Activated CD4-positive, alpha-beta memory T cell treated with anti-CD3 and anti-CD28 coated beads, Interleukin-2, amount 10 ng/mL, durations not matched to agents 7 days and 5 days (primary cell): ENCODE measurements around the gene RMI1. TPM values are rescaled to one million over a fixed set of nuclear protein-coding genes. Genes with fewer than 3 reads are reported as not detected.

ENCODE experiments used
- CTCF ChIA-PET: fragments of 350-600 bp; sonication (Branson Sonifier 250); formaldehyde crosslinking; loops from one replicate; lab custom pipeline; 2021; ENCODE audit warnings: antibody characterized with exemption, inconsistent platforms; lab: Charles Lee
- POLR2A ChIA-PET: fragments of 350-600 bp; sonication (Branson Sonifier 250); formaldehyde crosslinking; loops from one replicate; lab custom pipeline; 2021; ENCODE audit warnings: antibody characterized with exemption; lab: Charles Lee
- DNase-seq: peaks from one replicate; pipeline ENCODE4 v3.0.0-alpha.2; 2020
- H3K27ac Mint-ChIP-seq: one replicate; pipeline ENCODE4 v1.8.0; 2021; ENCODE audit warnings: mild to moderate bottlenecking, mixed read lengths
- H3K27me3 Mint-ChIP-seq: one replicate; pipeline ENCODE4 v1.8.0; 2021; ENCODE audit warnings: mixed read lengths
- H3K36me3 Mint-ChIP-seq: one replicate; pipeline ENCODE4 v1.8.0; 2021; ENCODE audit warnings: low read depth, mixed read lengths
- H3K4me1 Mint-ChIP-seq: one replicate; pipeline ENCODE4 v1.8.0; 2021; ENCODE audit warnings: mixed read lengths
- H3K4me3 Mint-ChIP-seq: one replicate; pipeline ENCODE4 v1.8.0; 2021; ENCODE audit warnings: mild to moderate bottlenecking, mixed read lengths
- H3K9me3 Mint-ChIP-seq: one replicate; pipeline ENCODE4 v1.8.0; 2021; ENCODE audit warnings: mixed read lengths
- total RNA-seq, 2 experiments: library from RNA; stranded (reverse); gene quantifications; one replicate each; pipeline ENCODE4 v1.2.3, GENCODE V29; 2021

The RMI1 gene
- total RNA-seq, 2 experiments from 2014 or later = 22.1 to 22.4 TPM

DNA sequence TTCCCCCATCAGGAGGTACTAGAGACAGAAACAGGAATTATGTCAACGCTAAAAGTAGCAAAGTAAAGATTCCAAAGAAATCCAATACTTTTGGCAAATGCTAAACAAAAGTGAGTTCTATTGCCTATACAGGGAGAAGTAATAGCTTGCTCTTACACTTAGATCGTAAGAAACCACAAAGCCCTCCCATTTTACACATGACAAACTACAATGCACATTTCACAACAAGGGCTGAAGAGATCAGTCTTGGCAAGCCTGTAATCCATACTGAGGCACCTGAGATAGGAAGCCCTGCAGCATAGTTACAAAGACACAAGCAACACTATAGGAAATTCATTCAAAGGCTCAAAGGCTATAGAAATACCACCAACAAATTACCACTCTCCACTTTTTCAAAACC is 8.3 kb upstream of the RMI1 start:
- no peak overlapping the region for H3K27ac Mint-ChIP-seq
- no peaks in the 10 kb centered on the region for H3K9me3 Mint-ChIP-seq
- H3K36me3 Mint-ChIP-seq = peaks cover 91% of the 10 kb centered on the region
- POLR2A ChIA-PET = interaction anchor here (1.5 to 4.1 kb wide), 4 partner anchors 8 to 264 kb away, joined by 3 to 30 read pairs (median 24); partner anchors contain the start of genes HNRNPK, RMI1 and UBQLN1
- H3K4me1 Mint-ChIP-seq = peaks cover 50% of the 10 kb centered on the region
- no peak overlapping the region for H3K4me3 Mint-ChIP-seq
- DNase-seq = no peak
- CTCF ChIA-PET = interaction anchor here (1.3 kb wide), 1 partner anchor 10 kb away, joined by 4 read pairs; no protein-coding TSS in a partner anchor
- no peaks in the 10 kb centered on the region for H3K27me3 Mint-ChIP-seq

DNA sequence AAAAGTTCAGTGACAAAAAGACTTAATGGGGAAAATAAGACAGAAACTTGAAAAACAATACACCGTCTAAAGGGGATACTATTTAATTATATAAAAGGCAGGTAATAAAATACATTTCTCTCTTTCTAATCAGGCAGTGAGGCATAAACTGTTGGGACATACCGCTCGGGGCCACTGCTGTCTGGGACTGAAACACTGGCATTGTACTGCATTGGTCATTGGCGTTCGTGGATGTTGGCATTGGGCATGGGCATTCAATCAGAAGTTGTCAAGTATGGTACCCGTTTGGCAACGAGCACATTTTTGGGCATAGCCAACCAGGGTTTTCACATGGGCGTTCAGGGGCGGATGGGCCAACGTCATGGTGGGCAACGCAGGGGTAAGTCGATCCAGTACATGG is 5.3 kb upstream of the RMI1 start:
- no peak for DNase-seq
- no peak overlapping the region for H3K4me3 Mint-ChIP-seq
- H3K27ac Mint-ChIP-seq = no peak overlapping the region
- H3K36me3 Mint-ChIP-seq = peaks cover 87% of the 10 kb centered on the region
- ChIA-PET CTCF (interaction anchor here (0.5 kb wide), 1 partner anchor 325 kb away, joined by 3 read pairs; no protein-coding TSS in a partner anchor), POLR2A (interaction anchor here (1.9 to 2.5 kb wide), 2 partner anchors 8 to 12 kb away, joined by 6 to 13 read pairs; no protein-coding TSS in a partner anchor)
- no peaks in the 10 kb centered on the region for H3K9me3 Mint-ChIP-seq
- H3K4me1 Mint-ChIP-seq = peaks cover 55% of the 10 kb centered on the region
- no peaks in the 10 kb centered on the region for H3K27me3 Mint-ChIP-seq

DNA sequence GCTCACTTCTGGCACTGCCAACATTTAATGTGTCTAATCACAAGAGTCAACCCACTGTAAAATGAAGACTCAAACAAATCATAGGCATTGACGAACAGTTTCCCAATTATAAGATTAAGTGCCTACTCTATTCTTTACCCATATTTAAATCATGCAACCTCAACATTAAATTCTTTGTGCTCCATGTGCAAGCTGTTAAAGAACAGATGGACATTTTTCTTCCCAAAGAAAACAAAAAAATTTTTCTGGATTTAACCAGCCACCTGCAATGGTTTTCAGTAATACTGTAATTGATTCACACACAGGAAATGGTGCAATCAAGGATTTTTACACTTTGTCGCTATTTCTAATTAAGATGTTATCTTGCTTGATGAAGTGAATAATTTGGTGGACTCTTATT is 4.2 kb upstream of the RMI1 start:
- H3K27me3 Mint-ChIP-seq = no peaks in the 10 kb centered on the region
- no peak for DNase-seq
- CTCF ChIA-PET = no interaction called here
- POLR2A ChIA-PET = interaction anchor here (0.7 to 2.5 kb wide), 4 partner anchors 9 to 20 kb away, joined by 3 to 13 read pairs (median 6); a partner anchor contains a TSS
- H3K27ac Mint-ChIP-seq = no peak overlapping the region
- peaks cover 82% of the 10 kb centered on the region for H3K36me3 Mint-ChIP-seq
- no peaks in the 10 kb centered on the region for H3K9me3 Mint-ChIP-seq
- H3K4me3 Mint-ChIP-seq = no peak overlapping the region
- H3K4me1 Mint-ChIP-seq = peaks cover 55% of the 10 kb centered on the region

GRCh38 chr9:83977196-83977595 is 3.4 kb upstream of the RMI1 start:
- Mint-ChIP-seq H3K9me3 (no peaks in the 10 kb centered on the region), H3K27me3 (no peaks in the 10 kb centered on the region), H3K4me1 (peaks cover 56% of the 10 kb centered on the region), H3K4me3 (peak overlapping the region; percentile 97), H3K27ac (peak overlapping the region; percentile 42), H3K36me3 (peaks cover 77% of the 10 kb centered on the region)
- ChIA-PET CTCF (interaction anchor here (0.7 to 1.2 kb wide), 4 partner anchors 13 to 284 kb away, joined by 3 to 4 read pairs (median 4); a partner anchor contains a TSS), POLR2A (interaction anchor here (0.7 to 2.5 kb wide), 5 partner anchors 10 to 21 kb away, joined by 3 to 15 read pairs (median 6); a partner anchor contains a TSS)
- no peak for DNase-seq

GRCh38 chr9:83978992-83979811 is 1.4 kb upstream of the RMI1 start:
- Mint-ChIP-seq H3K36me3 (peaks cover 68% of the 10 kb centered on the region), H3K9me3 (no peaks in the 10 kb centered on the region), H3K27me3 (no peaks in the 10 kb centered on the region), H3K27ac (peak overlapping the region; percentile 96), H3K4me1 (peaks cover 60% of the 10 kb centered on the region), H3K4me3 (peak overlapping the region; percentile 97)
- POLR2A ChIA-PET = interaction anchor here (0.7 to 4.5 kb wide), 26 partner anchors 8 to 1762 kb away, joined by 3 to 64 read pairs (median 5); partner anchors contain the start of genes AGTPBP1, IDNK, KIF27 and UBQLN1
- DNase-seq = peak; percentile 91
- CTCF ChIA-PET = interaction anchor here (0.9 to 2.7 kb wide), 5 partner anchors 23 to 194 kb away, joined by 3 to 12 read pairs (median 3); partner anchors contain the start of gene KIF27

DNA sequence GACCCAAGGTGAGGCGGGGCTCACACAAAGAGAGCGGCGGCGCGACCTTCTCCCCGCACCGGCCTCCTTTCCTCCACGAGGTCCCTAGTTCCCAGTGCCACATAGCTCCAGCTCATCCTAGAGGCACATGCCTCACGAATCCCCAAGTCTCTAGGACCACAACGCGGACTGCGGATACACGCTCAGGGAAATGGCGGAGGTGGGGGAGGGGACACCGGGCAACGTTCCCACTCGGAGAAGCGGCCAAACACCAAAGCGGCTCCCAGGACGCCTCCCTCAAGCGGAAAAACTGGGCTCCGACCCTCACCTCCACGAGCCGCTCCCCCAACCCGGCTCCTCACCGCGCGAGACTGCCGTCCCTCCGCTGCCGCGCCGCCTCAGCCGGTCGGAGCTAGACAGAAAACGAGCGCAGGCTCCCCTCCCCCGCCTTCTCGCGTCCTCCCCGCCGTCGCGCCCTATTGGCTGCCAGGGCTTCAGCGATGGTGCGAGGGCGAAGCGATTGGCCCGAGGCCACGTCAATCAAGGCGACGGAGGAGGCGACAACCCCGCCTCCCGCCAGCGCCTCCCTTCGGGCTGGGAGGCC is 702 bp upstream of the RMI1 start, which contains the start of gene HNRNPK:
TSS of gene HNRNPK (minus strand) at position 404 of the 583 bp plus-strand sequence. CDS start 1,963 bp downstream, outside the sequence.
- ChIA-PET CTCF (interaction anchor here (0.7 to 2.7 kb wide), 5 partner anchors 18 to 192 kb away, joined by 3 to 12 read pairs (median 3); partner anchors contain the start of gene KIF27), POLR2A (interaction anchor here (0.6 to 4.5 kb wide), 28 partner anchors 9 to 1761 kb away, joined by 3 to 64 read pairs (median 5); partner anchors contain the start of genes AGTPBP1, IDNK, KIF27 and UBQLN1)
- DNase-seq = peak; percentile 99
- Mint-ChIP-seq H3K27me3 (no peaks in the 10 kb centered on the region), H3K9me3 (no peaks in the 10 kb centered on the region), H3K4me3 (peak within 1 kb of the TSS; percentile 97), H3K36me3 (peaks cover 61% of the 10 kb centered on the region), H3K27ac (peak within 1 kb of the TSS; percentile 96), H3K4me1 (peaks cover 54% of the 10 kb centered on the region)

- Mint-ChIP-seq H3K4me1 (peaks cover 47% of the 10 kb centered on the region), H3K27ac (peak overlapping the region; percentile 96), H3K4me3 (peak overlapping the region; percentile 97), H3K27me3 (no peaks in the 10 kb centered on the region), H3K36me3 (peaks cover 47% of the 10 kb centered on the region), H3K9me3 (no peaks in the 10 kb centered on the region)
- POLR2A ChIA-PET = interaction anchor here (0.6 to 4.5 kb wide), 21 partner anchors 10 to 360 kb away, joined by 3 to 64 read pairs (median 10); partner anchors contain the start of genes IDNK, KIF27 and UBQLN1
- peak; percentile 27 for DNase-seq
- CTCF ChIA-PET = interaction anchor here (0.6 to 2.7 kb wide), 4 partner anchors 10 to 279 kb away, joined by 3 to 12 read pairs (median 6); partner anchors contain the start of gene KIF27
Measured at GRCh38 chr9:83981126-83981871, 694 bp downstream of the RMI1 start.

DNA sequence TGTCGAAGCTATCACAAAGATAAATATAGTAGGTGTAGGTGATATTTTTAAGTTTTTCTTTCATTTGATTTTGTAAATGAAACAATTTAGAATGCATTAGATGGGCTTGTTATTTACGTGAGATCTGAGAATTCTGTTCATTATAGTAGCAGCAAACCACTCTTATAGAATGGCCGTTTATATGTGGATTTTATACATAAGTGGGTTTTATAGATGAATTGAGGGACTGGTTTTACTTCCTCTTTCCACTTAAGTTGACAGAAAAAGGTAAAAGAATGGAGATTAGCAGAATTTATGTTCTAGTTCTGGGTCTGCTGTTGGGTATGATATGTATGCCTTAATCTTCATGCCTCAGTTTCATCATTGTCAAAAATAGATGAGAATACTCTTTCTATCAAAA is 5.6 kb downstream of the RMI1 start:
- POLR2A ChIA-PET = no interaction called here

DNA sequence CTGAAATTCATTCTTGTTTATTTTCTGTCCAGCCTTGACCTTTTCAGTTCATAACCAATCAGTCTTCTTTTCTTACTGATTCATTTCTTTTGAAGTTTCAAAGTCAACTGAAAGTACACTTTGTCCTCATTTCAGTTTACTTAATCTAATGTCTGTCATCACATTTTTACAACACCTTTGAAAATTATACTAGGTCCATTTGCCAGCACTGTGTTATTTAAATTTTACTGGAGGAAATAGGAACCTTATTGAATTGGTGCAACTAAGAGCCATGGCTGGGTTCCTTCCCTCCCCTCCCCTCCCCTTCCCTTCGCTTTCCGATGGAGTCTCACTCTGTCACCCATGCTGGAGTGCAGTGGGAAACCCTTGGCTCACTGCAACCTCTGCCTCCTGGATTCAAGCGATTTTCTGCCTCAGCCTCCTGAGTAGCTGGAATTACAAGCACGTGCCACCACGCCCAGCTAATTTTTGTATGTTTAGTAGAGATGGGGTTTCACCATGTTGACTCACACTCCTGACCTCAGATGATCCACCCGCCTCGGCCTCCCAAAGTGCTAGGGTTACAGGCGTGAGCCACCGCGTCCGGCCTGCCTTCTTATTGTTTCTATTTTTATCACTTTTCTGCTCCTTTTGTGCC is 6.3 kb downstream of the RMI1 start:
- POLR2A ChIA-PET = no interaction called here
- DNase-seq = peak; percentile 38

More for the DNA sequence above, 5.6 kb downstream of the RMI1 start:
- CTCF ChIA-PET = interaction anchor here (0.6 kb wide), 1 partner anchor 23 kb away, joined by 5 read pairs; no protein-coding TSS in a partner anchor
- DNase-seq = no peak
- H3K27me3 Mint-ChIP-seq = no peaks in the 10 kb centered on the region
- H3K27ac Mint-ChIP-seq = no peak overlapping the region
- peaks cover 41% of the 10 kb centered on the region for H3K4me1 Mint-ChIP-seq
- peaks cover 45% of the 10 kb centered on the region for H3K36me3 Mint-ChIP-seq
- H3K9me3 Mint-ChIP-seq = peaks cover 4% of the 10 kb centered on the region
- H3K4me3 Mint-ChIP-seq = no peak overlapping the region

GRCh38 chr9:83987402-83987791 is 6.8 kb downstream of the RMI1 start:
- no peak for DNase-seq
- POLR2A ChIA-PET = no interaction called here
- no peak overlapping the region for H3K4me3 Mint-ChIP-seq
- peak overlapping the region; percentile 49 for H3K27ac Mint-ChIP-seq
- H3K36me3 Mint-ChIP-seq = peaks cover 44% of the 10 kb centered on the region
- no peaks in the 10 kb centered on the region for H3K27me3 Mint-ChIP-seq
- CTCF ChIA-PET = no interaction called here
- peaks cover 34% of the 10 kb centered on the region for H3K4me1 Mint-ChIP-seq
- H3K9me3 Mint-ChIP-seq = peaks cover 4% of the 10 kb centered on the region

More for the DNA sequence above, 6.3 kb downstream of the RMI1 start:
- H3K9me3 Mint-ChIP-seq = peaks cover 4% of the 10 kb centered on the region
- H3K4me3 Mint-ChIP-seq = no peak overlapping the region
- H3K27ac Mint-ChIP-seq = peak overlapping the region; percentile 49
- CTCF ChIA-PET = no interaction called here
- H3K4me1 Mint-ChIP-seq = peaks cover 37% of the 10 kb centered on the region
- peaks cover 44% of the 10 kb centered on the region for H3K36me3 Mint-ChIP-seq
- H3K27me3 Mint-ChIP-seq = no peaks in the 10 kb centered on the region

GRCh38 chr9:83988411-83988810 is 7.8 kb downstream of the RMI1 start:
- CTCF ChIA-PET = no interaction called here
- Mint-ChIP-seq H3K27me3 (no peaks in the 10 kb centered on the region), H3K36me3 (peaks cover 43% of the 10 kb centered on the region)

More at GRCh38 chr9:83988411-83988810, 7.8 kb downstream of the RMI1 start:
- Mint-ChIP-seq H3K9me3 (peaks cover 4% of the 10 kb centered on the region), H3K27ac (no peak overlapping the region), H3K4me3 (no peak overlapping the region), H3K4me1 (peaks cover 26% of the 10 kb centered on the region)
- DNase-seq = no peak
- POLR2A ChIA-PET = no interaction called here
